ENCODE measurements around the gene MMP24.

The MMP24 gene

GRCh38 chr20:35281506-35282101 lies 55.1 kb downstream of the MMP24 start:
- FAIRE-seq, result no peak

GRCh38 chr20:35283441-35284266 lies 57.2 kb downstream of the MMP24 start:
- FAIRE-seq, result no peak

GRCh38 chr20:35284267-35284991 lies 57.9 kb downstream of the MMP24 start, which contains the start of gene EIF6:
Gene EIF6, minus strand, starts transcription at chr20:35284772. Its CDS starts 285 bp downstream, at chr20:35284487.
- peak; percentile 91 for FAIRE-seq

- no peak for FAIRE-seq
These were observed 58.7 kb downstream of the MMP24 start for GRCh38 chr20:35284992-35285805.

- no peak for FAIRE-seq
These were observed 59.3 kb downstream of the MMP24 start for GRCh38 chr20:35285806-35286076.

GRCh38 chr20:35286077-35286898 lies 59.8 kb downstream of the MMP24 start:
- FAIRE-seq, result no peak

DNA sequence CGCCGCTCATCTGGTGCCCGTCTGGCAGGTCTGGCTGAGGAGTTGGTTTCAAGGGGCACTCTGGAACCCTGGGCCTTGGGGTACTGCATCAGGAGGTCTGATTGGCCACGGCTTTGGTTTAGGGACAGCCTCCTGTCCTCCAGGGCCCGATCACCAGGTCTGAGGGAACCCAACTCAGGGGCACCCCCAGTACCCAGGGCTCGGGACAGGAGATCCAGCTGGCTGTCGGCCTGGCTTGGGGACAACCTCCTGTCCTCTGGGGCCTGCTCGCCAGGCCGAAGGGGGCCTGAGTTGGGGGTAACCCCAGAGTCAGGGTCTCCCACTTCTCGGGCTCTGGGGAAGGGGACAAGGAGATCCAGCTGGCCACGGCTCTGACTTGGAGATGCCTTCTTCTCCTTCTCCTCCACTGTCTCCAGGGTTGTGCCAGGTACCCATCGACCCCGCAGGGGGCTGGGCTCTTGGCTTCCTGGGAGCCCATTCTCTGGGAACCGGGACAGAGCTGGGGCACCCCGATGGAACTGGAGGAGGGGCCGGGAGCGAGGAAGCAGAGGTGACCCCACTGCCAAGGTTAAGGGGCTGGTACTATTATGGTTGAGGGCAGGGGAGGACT lies 60.5 kb downstream of the MMP24 start:
- FAIRE-seq, result no peak

GRCh38 chr20:35287509-35288324 lies 61.2 kb downstream of the MMP24 start:
- FAIRE-seq, result no peak

DNA sequence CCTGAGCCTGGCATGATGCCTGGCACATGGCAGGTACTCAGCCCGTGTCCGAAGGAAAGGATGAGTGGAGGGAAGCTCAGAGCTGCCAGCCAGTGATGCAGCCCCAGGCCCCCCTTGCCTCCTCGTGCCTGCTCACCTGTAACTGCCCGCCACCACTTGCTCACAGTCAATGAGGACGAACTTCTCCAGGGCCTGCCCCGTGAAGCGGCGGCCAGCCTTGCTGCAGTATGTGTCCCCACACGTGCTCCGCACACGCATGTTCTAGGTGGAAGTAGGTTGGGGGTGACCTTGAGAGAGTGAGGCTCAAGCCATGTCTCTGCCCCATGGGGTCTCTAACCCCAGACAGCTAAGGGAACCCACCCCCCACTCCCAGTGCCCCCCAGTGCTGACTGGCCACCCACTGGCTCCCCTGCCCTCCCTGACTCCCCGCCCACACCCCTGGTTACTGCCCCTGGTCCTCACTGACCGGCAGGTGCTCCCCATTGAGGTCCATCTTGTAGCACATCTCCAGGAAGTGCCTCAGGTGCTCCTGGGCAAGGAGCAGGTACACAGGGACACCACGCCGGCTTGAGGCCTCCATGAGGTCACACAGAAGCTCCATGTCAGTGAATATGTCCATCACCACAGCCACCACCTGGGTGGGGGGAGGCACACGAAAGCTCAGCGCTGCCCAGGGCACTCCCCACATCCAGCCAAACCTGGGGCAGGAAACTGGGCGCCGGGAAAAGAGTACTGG lies 62.0 kb downstream of the MMP24 start:
- no peak for FAIRE-seq

- no peak for FAIRE-seq
These were observed 63.8 kb downstream of the MMP24 start for GRCh38 chr20:35290186-35290886.

- no peak for FAIRE-seq
These were observed 64.5 kb downstream of the MMP24 start for GRCh38 chr20:35290887-35291417.

- no peak for FAIRE-seq
These were observed 65.4 kb downstream of the MMP24 start, which contains the start of gene FAM83C for GRCh38 chr20:35291654-35292503. Gene FAM83C, minus strand, starts transcription at chr20:35292425. Its CDS starts 121 bp downstream, at chr20:35292304.

- FAIRE-seq, result no peak
These were observed 66.2 kb downstream of the MMP24 start for GRCh38 chr20:35292504-35293285.

DNA sequence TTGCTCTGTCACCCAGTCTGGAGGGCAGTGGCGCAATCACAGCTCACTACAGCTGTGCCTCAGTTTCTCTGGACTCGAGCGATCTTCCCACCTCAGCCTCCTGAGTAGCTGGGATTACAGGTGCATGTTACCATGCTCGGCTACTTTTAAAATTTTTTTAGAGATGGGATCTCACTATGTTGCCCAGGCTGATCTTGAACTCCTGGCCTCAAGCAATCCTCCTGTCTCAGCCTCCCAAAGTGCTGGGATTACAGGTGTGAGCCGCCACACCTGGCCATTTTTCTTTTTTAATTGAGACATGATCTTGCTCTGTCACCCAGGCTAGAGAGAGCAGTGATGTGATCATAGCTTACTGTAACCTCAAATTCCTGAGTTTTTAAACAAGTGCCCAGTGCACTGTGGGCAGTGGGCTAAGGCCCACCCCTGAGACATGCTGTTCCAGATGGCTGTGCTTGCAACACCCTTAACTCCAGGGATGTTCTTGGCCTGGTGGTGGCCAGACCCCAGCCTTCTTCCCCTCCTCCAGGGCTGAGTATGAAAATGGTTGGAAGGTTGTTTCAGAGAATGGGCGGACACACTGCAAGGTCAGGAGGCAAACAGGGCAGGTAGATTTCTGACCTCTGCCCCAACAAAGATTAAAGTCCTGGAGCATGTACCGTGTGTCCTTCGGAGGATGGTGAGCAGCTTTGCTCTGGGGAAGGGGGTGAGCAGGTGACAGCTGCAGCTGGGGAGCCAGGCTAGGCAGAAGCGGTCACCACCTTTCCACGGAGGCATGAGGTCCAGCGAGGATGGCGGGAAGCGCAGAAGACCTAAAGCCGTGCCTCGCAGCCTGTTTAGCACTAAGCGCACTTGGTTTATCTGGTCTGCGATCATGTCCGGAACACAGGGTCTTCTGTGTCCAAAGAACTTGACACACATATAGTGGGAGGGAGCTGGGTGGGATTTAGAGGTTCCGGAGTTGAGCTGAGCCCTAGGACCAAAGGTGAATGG lies 67.1 kb downstream of the MMP24 start:
- FAIRE-seq, result no peak

GRCh38 chr20:35294293-35294685 lies 67.8 kb downstream of the MMP24 start:
- no peak for FAIRE-seq

GRCh38 chr20:35295058-35295457 lies 68.6 kb downstream of the MMP24 start:
- FAIRE-seq, result no peak
